Activated effector memory CD4-positive, alpha-beta T cell treated with anti-CD3 and anti-CD28 coated beads, Interleukin-2, amount 50 U/mL, for 16 hours (primary cell): Measurements from ENCODE around the gene PSMA5.
"Not testable (repeated sequence)": the region's sequence is repeated elsewhere in the genome, so short reads cannot be mapped to it uniquely, and the experiment has no call there.

Experiments used
- DNase-seq: peaks from one replicate; pipeline ENCODE4 v3.0.0-alpha.2; 2020

The PSMA5 gene

DNA sequence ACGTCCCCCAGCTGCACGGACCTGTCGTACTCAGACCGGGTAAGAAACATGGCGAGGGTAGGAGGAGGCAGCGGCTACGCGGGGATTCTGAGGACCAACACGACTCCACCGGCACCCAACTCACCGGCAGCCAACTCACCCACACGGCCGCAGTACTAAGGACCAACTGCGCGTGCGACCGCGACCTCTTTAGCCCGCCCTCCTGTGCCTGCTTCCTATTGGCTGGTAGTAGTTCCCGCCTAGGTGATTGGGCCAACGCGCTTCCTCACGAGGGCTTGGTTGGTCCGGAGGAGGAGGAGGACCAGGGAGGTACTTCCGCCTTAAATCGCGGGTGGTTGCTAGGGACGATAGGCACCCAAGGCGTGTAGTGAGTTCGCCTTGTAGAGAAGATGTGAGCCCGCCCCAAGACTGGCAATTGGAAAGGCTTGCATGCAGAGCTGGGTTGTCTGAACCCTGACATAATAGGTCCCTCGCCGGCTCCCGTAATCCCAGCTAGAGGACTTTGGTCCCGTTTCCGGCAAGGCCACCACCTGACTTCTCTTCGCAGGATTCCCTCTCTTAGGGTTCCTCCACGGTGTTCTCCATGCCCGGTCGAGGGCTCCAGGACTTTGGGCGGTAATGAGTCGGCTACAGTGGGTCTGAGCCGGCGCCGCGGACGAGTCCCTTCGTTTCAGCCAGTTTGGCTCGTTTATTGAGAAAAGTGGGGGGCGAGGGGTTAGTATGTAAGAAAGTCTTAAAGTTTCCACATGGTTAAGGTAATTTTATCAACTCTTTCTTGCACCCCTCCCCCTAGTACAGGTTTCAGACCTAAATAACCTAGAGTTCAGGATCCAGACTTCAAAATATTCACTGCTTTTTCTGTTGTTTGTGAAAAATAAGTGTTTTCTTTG is at the start of gene PSMA5:
TSS of gene PSMA5 (minus strand) at position 168 of the 890 bp plus-strand sequence. CDS start at position 50, 118 bp downstream.
- DNase-seq = peak; percentile 98

DNA sequence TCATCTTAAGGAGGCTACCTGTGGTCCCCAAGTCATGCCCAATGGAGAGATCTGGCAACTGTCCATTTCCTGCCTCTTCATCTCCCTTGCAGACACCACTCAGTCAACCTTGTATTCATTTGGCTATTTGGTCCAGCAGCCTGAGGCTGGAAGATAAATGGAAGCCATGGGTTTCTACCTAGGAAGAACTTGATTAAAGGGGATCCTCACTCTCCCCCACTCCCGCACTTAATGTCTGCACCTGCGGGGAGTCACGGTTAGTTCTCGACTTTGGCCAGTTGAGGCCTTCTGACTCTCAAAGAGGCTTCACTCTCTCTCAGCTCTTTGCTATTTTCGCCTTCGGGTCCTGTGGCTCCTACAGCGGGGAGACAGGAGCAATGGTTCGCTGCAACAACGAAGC is 49.0 kb upstream of the PSMA5 start:
- DNase-seq = no peak

DNA sequence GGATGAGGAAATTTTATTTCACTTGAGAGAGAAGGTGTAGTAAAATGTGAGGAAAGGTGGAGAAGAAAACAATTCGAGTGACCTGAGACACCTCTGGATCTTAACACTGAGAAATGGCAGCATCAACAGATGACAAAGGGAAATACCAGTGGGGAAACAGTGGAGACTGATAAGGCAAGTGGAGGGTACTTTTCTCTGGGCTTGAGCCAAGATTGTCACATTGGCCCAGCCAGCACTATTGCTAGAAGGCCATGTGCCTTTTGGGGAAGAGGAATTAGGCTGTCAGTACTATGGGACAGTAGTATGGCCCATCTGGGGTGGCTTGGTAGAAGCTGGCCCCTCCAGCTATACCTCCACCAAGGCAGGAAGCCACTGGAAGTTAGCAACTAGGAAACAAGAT is 48.4 kb upstream of the PSMA5 start:
- DNase-seq = no peak

DNA sequence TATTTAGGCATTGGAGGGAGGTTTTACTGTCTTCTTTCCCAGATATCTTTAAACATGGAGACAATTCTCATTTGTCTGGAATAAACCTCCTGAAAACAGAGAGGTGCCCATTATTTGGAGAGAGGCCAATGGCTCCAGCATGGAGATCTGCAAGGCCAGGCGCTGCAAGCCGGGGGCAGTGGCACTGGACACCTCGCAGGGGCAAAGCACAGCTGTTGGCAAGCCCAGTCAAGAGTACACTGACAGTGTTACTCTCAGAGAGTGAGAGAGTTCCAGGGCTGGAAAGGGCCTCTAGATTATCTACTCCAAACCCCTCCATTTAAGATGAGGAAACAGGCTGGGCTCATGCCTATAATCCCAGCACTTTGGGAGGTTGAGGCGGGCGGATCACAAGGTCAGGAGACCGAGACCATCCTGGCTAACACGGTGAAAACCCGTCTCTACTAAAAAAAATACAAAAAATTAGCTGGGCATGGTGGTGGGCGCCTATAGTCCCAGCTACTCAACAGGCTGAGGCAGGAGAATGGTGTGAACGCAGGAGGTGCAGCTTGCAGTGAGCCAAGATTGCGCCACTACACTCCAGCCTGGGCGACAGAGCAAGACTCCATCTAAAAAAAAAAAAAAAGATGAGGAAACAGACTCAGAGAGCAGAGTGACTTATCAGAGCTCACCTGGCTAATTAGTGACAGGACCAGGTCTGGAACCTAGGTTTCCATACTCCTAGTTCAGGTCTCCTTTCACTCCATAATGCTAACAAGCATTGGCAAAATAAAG is 47.2 kb upstream of the PSMA5 start:
- not testable (repeated sequence) for DNase-seq

DNA sequence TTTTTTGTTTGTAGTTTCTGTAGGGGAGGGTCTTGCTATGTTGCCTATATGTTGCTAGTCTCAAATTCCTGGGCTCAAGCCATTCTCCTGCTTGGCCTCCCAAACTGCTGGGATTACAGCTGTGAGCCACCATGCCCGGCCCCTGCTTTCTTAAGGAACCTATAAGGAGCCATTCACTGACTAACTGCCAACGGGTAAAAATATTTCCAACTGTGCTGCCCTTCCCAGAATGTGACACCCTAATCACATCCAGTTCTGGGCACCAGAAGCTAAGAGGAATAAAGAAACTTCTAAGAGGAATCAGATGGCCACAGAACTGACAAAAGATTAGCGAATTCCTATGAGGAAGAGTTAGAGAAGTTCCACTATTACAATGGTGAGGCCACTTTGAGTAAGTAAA is 46.5 kb upstream of the PSMA5 start:
- DNase-seq = no peak

GRCh38 chr1:109470245-109470644 is 44.0 kb upstream of the PSMA5 start:
- no peak for DNase-seq

DNA sequence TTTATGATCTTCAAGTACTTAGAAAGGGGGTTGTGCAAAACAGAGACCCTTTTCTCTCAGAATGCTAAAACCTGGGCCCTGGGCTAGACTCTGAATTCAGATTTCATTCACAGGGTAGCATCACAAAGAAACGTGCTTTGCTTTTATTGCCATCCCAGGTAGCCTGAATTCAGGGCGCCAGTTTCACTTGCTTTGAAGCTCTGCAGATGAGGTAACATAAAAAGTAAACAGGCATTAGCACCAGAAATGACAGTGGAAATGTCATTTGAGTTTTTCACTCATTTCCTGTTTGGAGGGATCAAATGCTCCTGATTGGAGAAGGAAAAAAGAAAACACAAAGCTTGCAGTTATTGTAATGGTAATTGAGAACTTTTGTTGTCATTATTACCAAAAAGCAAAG is 42.7 kb upstream of the PSMA5 start:
- DNase-seq = no peak

GRCh38 chr1:109468061-109468460 is 41.8 kb upstream of the PSMA5 start:
- no peak for DNase-seq

DNA sequence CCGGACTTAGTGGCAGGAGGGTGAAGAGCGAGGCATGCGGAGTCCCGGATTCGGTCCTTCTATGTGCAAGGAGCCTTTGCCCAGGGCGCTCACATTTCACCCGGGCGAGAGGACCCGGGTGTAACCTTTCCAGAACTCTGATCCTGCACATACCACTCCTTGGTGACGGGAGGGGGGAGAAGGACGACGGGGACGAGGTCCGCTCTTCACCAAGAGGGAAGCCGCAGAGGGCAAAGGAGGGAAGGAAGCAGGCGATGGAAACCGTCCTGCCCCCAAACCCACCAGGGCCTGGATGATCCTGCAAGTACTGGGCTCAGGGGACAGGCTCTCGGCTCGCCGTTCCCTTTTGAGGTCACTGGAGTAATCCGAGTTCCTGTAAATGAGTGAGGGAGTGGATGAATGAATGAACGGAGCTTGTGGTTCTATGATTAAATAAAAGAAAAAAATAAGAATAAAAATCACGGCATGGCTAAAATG is 41.1 kb upstream of the PSMA5 start:
- no peak for DNase-seq

DNA sequence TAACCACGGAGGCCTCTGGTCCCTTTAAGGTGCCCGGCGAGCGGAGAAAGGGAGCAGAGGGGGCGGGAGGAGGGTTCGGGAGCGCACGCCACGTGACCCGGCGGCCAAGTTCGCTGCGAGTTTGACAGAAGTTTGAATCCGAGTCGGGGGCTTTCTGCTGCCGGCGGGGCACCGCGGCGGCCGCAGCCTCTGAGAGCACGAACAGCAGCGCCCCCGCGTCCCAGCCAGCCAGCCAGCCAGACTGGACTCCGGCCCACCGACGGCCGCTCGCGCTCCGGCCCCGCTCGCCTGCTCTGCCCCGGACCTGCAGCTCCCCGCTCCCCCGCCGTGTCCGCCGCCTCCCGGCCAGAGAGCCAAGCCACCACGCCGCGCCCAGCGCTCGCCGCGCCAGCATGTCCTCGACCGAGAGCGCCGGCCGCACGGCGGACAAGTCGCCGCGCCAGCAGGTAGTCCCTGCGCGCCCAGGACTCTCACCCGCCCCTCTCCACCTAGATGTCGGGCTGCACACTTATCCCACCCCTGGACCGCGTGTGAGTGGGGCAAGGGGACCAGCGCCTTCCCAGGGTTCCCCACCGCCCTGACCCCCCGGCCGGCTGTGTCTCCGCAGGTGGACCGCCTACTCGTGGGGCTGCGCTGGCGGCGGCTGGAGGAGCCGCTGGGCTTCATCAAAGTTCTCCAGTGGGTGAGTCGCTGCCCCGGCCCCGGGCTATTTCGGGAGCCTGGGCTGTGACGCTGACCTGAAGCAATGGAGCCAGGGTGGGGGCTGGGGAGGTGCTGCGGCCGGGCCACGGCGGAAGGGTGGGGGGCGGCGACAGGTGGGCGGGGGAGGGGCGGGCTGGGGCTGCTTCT is 40.4 kb upstream of the PSMA5 start, which contains the start of gene SYPL2:
TSS of gene SYPL2 (plus strand) at position 95 of the 849 bp plus-strand sequence. CDS start at position 393, 298 bp downstream.
- peak; percentile 71 for DNase-seq

GRCh38 chr1:109466125-109466451 is 39.8 kb upstream of the PSMA5 start:
- no peak for DNase-seq

DNA sequence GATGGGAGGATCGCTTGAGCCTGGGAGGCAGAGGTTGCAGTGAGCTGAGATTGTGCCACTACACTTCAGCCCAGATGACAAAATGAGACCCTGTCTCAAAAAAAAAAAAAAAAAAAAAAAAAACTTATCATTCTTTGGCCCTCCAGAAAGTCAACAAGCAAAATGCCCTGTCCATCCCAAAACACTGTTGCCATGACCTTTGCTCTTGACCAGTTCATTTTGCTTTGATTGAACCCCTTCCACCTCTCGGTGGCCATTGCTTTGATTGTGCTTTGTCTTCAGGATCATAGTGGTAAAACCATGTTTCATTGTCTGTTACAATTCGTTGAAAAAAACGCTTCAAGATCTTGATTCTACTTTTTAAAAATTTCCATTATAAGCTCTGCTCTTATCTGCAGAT is 31.6 kb upstream of the PSMA5 start:
- no peak for DNase-seq

- no peak for DNase-seq
Observed at GRCh38 chr1:109454497-109455133, 28.4 kb upstream of the PSMA5 start.

GRCh38 chr1:109447524-109447923 is 21.3 kb upstream of the PSMA5 start:
- no peak for DNase-seq

- not testable (repeated sequence) for DNase-seq
Observed at GRCh38 chr1:109445949-109446695, 19.9 kb upstream of the PSMA5 start.

DNA sequence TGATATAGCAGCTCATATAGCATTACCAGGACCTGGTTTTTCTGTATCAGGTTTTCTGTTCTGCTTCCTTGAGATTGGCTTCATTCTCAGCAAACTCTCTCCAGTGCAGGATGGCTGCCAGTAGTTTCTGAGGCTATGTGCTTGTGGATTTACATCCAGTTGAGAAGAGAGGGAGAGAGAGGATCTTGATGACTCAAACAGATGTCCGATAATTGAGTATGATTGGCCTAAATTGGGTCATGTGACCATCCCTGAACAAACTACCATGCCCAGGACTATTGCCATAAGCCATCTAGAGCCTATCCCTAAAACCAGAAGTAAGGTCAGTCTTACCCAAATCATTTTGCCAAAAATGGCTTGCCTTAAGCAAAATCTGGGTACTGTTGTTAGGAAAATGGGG is 18.1 kb upstream of the PSMA5 start:
- DNase-seq = no peak

- no peak for DNase-seq
Observed at GRCh38 chr1:109443476-109443875, 17.2 kb upstream of the PSMA5 start.

- no peak for DNase-seq
Observed at GRCh38 chr1:109441069-109441468, 14.8 kb upstream of the PSMA5 start.

DNA sequence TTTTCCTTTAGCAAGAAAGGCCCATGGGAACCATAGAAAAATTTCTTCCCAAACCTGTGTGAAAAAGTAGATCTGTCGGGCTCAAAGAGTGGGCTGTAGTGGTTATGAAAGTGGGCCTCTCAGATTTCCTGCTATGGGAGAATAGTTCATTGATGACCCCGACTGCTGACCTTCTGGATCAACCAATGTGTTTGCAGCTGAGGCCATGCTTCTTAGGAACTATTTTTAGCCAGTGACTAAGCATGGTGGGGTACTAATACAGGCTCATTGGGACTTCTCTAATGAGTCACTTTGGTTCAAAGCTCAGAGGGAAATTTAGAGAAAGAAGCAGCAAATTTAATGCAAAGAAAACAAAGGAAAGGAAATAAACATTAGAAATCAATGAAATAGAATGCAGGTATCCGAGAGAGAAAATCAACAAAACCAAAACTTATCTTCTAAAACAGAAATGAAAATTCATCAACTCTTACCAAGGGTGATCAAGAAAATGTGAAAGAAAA is 12.6 kb upstream of the PSMA5 start:
- no peak for DNase-seq

DNA sequence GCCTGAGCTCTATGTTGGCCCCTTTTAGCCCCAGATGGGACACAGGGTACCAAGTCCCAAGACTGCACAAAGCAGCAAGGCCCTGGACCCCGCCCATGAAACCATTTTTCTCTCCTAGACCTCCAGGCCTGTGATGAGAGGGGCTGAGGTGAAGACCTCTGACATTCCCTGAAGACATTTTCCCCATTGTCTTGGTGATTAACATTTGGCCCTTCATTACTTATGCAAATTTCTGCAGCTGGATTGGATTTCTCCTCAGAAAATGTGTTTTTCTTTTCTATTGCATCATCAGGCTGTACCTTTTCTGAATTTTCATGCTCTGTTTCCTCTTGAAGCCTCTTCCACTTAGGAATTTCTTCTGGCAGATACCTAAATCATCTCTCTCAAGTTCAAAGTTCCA is 8.2 kb upstream of the PSMA5 start:
- DNase-seq = no peak

GRCh38 chr1:109433322-109433721 is 7.1 kb upstream of the PSMA5 start:
- DNase-seq = no peak

GRCh38 chr1:109432336-109432735 is 6.1 kb upstream of the PSMA5 start:
- DNase-seq = no peak
